ENCODE measurements around the gene NTF4.
"Not testable (repeated sequence)": the region's sequence is repeated elsewhere in the genome, so short reads cannot be mapped to it uniquely, and the experiment has no call there.

Gene NTF4

DNA sequence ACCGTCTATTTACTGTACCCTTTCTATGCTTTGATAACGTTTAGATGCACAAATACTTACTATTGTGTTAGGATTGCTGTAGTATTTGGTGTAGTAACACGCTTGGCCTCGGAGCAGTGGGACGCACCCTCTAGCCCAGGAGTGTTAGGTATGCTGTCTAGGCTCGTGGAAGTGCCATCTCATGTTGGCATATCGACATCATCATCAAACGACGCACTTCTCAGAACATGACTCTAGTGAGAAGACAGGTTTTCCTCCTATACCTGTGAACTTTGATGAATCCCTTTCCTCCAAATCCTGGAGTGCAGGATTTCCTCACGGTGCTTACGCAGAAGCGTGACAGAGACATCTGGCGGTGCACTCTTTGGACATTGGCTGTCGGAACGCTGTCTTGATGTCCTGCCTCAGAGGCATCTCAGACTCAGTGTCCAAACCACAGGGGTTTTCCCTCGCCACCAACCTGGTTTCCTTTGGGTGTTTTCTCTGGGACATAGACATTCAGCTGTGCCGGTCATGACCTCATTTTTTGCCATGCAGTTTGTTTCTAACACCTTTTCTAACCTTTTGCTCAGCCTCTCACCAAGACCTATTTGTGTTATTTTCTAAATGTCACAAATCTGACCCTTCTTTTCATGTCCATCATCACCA lies 26.9 kb upstream of the NTF4 start:
- no peak for DNase-seq (ENCODE audit: insufficient read length, low spot score)
- FAIRE-seq, result no peak

DNA sequence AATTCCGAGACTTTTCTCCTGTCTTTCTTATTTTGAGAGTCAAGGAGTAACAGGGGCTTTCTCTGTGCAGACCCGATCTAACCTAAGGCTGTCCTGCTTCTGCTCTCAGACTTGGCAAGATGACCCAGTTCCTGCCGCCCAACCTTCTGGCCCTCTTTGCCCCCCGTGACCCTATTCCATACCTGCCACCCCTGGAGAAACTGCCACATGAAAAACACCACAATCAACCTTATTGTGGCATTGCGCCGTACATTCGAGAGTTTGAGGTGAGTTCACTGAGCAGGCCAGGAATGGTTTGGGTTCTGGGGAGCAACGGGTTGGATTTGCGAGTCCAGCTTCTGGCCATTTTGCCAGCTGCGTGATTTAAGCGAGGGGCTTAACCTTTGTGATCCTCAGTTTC lies 21.7 kb upstream of the NTF4 start:
- DNase-seq (ENCODE audit: insufficient read length, low spot score) (no peak), FAIRE-seq (no peak)

DNA sequence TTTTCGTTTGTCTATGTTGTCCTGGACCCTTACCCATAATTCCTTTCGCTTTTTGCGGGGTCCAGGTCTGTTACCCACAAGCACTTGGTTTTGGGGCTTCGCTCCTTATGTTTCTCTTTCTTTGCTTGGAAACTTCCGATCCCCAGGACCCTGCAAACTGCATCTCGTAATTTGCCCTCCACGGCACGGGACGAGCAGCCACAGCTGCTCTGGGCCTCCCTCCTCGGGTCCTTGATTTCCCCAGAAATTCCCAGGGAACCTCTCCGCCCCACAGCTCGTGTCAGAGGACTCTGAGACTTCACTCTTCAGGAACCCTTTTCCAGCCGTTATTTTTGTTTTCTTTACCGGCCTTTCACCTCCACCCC lies 21.2 kb upstream of the NTF4 start:
- FAIRE-seq (no peak), DNase-seq (ENCODE audit: insufficient read length, low spot score) (no peak)

DNA sequence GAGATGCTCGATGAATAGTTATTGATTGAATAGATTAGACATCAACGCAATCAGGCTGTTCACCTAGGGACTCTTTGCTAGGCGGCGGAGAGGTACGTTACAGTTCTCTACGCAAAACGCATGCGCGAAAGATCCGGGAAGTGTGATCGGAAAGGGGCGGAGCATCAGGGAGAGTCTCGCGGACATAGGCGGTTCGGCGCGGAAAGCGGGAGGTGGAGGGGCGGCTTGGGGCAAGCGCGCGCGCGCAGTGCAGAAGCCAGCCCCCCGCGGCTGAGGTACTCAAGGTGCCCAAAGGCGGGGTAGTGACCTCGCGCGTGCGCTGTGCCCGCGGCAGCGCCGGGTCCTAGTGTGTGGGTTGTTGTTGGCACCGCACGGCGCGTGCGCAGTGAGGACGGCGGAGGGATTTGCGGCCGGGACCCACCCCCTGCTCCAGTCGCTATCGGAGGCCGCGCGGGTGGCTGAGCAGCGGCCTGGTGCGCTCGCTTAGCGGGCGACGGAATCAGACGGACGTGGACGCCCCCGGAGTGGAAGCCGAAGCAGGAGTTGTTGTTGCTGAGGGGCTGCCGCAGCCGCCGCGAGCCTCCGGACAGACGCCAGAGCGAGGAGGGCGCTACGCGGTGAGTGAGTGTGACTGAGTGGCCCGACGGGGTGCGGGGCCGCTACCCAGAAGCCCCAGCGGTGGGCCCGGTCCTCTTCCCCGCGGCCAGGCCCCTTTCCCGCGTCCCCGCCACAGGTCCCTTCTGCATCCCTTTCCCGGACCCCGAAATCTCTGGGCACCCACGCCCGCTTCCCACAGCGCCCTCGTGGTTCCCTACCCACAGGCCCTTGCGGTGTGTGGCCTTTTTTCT lies 20.6 kb upstream of the NTF4 start, which contains the start of gene SNRNP70:
TSS of gene SNRNP70 (plus strand) at position 432 of the 848 bp plus-strand sequence. CDS start 964 bp downstream, outside the sequence.
- DNase-seq (ENCODE audit: insufficient read length, low spot score) (peak; percentile 99), FAIRE-seq (peak; percentile 96)

DNA sequence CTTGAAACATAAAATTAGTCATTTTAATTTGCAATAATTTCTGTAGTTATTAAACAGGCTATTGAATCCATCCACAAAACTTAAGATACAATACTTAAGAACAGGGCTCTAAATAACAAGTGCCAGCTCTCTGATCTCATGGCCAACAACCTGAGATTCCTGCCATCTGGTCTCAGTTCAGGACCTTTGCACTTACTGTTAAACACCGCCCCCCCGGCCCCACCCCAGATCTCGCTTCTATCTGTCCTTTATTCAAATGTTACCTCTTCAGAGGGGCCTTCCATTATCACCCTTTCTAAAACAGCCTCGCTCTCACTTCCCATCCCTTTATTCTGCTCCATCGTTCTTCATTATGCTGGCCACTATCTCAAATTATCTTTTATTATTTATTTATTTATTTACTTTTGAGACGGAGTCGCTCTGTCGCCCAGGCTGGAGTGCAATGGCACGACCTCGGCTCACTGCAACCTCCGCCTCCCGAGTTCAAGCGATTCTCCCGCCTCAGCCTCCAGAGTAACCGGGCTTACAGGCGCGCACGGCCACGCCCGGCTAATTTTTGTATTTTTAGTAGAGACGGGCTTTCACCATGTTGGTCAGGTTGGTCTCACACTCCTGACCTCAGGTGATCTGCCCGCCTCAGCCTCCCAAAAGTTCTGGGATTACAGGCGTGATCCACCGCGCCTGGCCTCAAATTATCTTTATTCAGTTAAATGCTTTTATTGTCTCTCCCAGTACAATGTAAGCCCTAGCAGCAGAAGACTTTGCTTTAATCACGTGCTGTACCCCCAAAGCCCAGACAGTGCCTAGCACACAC lies 19.8 kb upstream of the NTF4 start:
- FAIRE-seq (no peak), DNase-seq (ENCODE audit: insufficient read length, low spot score) (no peak)

DNA sequence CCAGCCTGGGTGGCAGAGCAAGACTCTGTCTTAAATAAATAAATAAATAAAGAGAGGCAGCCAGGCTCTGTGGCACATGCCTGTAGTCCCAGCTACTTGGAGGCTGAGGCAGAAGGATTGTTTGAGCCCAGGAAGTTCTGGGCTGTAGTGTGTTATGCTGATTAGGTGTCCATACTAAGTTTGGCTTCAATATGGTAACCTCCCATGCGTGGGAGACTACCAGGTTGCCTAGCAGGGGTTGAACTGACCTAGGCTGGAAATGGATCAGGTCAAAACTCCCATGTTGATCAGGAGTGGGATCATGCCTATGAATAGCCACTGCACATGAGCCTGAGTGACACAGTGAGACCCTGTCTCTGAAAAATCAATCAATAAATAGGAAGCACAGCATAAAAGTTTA lies 16.7 kb upstream of the NTF4 start:
- no peak for FAIRE-seq
- DNase-seq (ENCODE audit: insufficient read length, low spot score), result no peak

DNA sequence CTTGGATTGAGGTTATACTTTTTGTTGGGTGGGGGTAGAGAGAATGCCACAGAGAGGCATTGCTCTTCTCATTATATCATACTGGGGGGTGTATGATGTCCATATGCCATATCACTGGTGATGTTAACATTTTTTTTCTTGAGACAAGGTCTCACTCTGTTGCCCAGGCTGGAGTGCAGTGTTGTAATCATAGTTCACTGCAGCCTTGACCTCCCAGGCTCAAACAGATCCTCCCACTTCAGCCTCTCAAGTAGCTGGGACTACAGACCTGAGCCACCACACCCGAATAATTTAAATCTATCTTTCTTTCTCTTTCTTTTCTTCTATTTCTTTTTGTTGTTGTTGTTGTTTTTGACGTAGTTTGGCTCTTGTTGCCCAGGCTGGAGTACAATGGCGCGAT lies 15.8 kb upstream of the NTF4 start:
- DNase-seq (ENCODE audit: insufficient read length, low spot score), result no peak
- FAIRE-seq, result no peak

DNA sequence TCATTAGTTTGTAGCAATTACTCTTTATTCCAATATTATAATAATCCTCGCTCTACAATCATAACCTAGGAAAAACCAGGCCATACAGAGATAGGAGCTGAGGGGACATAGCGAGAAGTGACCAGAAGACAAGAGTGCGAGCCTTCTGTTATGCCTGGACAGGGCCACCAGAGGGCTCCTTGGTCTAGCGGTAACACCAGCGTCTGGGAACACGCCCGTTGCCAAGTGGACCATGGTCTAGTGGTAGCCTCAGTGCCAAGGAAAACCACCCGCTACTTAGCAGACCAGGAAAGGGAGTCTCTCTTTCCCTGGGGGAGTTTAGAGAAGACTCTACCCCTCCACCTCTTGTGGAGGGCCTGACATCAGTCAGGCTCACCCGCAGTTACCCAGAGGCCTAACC lies 10.3 kb upstream of the NTF4 start:
- not testable (repeated sequence) for DNase-seq (ENCODE audit: insufficient read length, low spot score); FAIRE-seq

DNA sequence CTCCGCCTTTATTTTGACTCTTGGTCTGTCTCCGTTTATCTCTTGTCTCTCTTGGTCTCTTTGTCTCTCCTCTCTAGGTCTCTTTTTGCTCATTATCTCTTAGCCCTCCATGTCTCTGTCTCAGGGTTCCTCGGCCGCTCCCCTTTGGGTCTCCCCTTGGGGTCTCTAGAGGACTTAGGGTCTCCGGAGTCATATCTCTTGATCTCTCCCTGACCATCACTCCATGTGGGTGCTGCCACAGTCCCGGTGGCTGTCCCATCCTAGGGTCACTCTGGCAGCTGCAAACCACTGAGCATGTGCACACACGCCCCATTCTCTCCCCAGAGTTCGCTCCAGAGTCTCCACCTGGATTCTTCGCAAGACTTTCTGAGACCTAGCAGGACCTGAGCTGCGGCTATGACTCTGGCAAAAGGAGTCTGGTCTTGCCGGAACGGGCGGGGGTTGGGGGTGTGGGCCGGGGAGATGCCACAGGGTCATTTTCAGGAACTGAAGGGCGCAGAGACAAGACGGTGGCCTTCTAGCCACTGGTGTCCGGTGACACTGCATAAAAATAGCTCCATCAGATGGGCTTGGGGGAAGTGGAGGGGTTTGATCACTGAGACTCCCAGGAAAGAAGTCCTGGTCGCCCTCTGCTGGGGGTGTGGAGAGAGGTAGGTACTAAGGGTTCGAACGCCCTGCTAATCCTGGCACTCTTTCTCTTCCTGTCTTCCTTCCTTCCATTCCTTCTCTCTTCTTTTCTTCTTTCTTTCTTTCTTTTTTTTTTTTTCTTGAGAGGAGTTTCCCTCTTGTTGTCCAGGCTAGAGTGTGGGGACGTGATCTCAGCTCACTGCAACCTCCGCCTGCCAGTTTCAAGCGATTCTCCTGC lies 9.1 kb upstream of the NTF4 start:
- DNase-seq (ENCODE audit: insufficient read length, low spot score) (no peak), FAIRE-seq (no peak)

DNA sequence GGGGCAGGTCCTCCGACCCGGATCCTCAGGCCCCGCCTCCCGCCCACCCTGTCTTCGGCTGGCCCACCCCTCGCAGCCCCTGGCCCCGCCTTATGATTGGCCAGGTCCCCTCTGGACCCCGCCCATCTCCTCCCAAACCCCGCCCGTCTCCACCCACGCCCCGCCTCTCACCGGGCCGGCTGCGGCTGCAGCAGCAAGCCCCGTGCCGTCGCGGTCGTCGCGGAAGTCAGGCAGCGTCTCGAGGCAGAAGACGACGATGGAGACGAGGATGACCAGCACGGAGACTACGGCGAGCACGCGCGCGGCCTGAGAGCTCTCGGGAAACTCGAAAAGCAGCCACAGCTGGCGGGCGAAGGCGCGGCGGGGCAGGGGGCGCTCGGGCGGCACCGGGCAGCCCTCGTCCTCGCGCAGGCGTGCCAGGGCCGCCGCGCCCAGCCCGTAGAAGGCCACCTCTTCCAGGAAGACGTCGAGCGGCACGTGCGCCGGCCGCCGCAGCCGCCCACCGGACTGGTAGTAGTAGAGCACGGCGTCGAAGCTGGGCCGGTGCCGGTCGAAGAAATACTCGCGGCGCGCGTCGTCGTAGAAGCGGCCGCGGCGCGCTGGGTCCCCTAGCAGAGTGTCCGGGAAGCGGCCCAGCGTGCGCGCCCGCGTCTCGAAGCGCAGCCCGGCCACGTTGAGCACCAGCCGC lies 7.4 kb upstream of the NTF4 start:
- FAIRE-seq (no peak), DNase-seq (ENCODE audit: insufficient read length, low spot score) (no peak)

DNA sequence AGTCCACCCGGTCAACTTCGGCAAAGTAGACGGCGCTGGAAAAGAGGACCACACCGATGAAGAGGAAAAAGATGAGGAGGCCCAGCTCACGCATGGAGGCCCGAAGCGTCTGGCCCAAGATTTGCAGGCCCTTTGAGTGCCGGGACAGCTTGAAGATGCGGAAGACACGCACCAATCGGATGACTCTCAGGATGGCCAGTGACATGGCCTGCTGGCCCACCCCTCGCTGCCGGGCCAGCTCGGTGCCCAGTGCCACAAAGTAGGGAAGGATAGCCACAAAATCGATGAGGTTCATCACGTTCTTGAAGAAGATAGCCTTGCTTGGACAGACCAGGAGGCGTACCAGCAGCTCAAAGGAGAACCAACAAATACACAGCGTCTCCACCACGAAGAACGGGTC lies 5.8 kb upstream of the NTF4 start:
- DNase-seq (ENCODE audit: insufficient read length, low spot score), result no peak
- FAIRE-seq, result no peak

DNA sequence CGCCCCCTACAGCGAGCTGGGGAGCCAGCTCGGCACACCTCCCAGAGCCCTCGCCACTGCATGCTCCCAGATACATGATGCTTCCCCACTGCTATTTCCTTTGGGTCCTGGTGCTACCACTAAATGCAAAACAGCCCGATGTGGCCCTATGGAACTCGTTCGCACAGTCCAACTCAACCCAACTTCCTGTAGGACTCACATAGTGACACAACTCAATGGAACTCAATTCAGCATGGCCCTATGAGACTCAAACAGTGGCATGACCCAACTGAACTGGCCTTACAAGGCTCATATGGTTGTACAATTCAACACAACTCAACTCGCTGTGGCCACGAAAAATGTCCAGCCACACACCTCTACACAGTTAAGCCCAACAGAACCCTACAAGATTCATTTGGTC lies 4.4 kb upstream of the NTF4 start:
- DNase-seq (ENCODE audit: insufficient read length, low spot score) (no peak), FAIRE-seq (peak; percentile 58)

DNA sequence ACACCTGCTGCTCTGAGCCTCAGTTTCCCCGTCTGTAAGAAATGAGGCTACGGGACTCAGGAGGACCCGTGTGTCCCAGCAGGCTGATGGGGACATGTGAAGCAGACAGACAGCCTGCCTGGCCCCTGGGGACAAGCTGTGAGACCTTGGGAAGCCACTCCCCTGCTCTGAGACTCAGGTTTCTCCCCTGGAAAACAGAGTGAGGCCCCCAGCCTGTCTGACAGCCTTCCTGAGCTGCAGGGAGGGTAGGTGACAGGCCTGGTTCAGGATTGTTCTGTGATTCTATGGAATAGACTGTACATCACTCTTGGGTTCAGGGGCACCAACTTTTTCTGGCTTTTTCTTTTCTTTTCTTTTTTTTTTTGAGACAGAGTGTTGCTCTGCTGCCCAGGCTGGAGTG lies 2.9 kb upstream of the NTF4 start:
- FAIRE-seq, result no peak

DNA sequence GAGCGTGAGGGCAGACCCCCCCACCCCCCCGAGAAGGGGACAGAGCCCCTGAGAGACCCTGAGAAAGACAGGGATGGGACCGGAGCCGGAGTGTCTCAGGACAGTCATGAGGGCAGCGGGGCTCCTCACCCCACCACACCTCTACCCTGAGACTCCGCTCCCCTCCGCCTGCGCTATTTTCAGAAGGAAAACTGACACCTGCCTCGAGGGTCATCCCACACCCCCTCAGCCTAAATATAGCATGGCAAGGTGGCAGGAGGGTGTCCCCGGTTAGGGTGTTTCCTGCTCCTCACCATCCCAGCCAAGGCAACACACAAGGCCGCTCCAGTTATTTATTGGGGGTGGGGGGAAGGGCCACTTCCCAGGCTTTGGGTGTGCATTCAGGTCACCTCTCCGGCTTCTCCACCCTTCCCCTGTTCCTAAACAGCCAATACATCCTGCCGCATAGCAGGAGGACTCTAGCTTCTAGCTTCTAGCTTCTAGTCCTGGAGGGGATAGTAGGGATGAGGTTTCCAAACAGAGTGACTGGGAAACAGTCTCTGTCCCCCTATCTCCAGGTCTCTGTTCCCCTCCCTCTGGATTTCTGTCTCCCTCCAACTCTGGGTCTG lies 1.4 kb upstream of the NTF4 start:
- FAIRE-seq, result no peak
- no peak for DNase-seq (ENCODE audit: insufficient read length, low spot score)

More for the DNA sequence above, 2.9 kb upstream of the NTF4 start:
- no peak for DNase-seq (ENCODE audit: insufficient read length, low spot score)

DNA sequence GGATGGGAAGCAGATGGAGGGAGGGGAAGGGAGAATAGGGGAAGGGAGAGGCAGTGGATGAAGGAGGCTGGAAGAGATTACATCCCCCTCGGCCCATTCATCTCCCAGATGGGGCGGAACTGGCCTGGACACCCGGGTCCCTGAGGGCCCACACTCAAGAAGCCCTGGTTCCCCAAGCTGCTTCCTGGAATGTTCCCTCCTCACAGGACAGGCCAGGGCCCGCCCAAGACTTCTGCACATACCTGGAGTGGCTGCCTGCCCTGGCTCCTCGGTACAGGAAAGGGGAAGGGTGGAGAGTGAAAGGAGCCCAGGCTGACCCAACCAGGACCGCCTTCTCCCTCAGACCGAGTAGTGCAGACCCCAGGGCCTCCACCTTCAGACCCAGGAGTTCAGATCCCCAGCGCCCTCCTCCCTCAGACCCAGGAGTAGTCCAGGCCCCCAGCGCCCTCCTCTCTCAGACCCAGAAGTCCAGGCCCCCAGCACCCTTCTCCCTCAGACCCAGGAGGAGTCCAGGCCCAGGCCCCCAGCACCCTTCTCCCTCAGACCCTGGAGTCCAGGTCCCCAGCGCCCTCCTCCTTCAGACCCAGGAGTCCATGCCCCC lies 489 bp downstream of the NTF4 start:
- FAIRE-seq, result no peak

DNA sequence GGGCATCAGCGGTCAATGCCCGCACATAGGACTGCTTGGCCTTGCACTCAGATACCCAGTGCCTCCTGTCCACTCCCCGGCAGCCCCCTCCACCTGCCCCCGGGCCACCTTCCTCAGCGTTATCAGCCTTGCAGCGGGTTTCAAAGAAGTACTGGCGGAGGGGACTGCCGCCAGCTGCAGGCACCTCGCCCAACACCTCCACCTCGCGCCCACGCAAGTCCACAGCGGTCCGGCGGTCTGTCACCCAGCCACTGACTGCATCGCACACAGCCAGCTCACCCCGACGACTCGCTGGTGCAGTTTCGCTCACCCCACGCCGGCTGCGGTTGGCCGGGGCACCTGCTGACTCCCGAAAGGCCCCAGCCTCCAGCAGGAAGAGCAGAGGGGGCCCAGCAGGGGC lies 3.2 kb downstream of the NTF4 start:
- FAIRE-seq, result no peak
- no peak for DNase-seq (ENCODE audit: insufficient read length, low spot score)

More for the DNA sequence above, 489 bp downstream of the NTF4 start:
- no peak for DNase-seq (ENCODE audit: insufficient read length, low spot score)

DNA sequence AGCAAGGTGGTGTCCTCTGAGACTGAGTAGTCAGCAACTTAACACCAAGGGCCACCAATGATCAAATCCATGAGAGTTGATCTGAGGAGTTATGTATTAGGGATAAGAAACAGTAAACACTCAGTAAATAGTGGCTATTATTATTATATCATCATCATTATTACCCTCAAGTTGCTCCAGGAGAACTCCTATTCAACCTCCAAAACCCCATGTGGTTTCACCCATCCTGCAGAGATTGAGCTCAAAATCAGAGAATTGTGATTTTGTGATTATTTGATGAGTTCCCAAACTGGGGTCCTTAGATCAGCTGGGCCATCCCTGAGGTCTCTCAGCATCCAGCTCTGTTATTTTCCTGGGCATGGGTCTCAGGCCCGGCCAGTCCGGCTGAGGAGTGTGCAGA lies 3.6 kb downstream of the NTF4 start:
- no peak for FAIRE-seq
- no peak for DNase-seq (ENCODE audit: insufficient read length, low spot score)

DNA sequence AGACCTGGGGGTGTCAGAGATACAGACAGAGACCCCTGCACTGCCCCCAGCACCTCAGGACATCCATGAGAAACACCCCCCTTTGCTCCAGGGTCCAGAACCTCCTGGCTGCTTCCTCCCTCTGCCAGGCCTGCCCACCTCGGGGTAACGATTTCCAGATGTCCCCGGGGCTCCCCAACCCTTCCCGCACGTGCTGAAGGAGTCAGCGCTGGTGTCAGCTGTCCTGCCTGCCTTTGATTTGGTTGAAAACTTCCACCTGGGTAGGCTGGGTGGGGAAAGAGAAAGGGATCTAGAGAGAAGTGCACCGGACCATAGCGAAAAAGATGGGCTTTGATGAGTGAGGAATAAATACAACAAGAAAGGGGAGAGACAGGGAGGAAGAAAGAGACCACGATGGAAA lies 5.6 kb downstream of the NTF4 start:
- DNase-seq (ENCODE audit: insufficient read length, low spot score) (no peak), FAIRE-seq (no peak)

DNA sequence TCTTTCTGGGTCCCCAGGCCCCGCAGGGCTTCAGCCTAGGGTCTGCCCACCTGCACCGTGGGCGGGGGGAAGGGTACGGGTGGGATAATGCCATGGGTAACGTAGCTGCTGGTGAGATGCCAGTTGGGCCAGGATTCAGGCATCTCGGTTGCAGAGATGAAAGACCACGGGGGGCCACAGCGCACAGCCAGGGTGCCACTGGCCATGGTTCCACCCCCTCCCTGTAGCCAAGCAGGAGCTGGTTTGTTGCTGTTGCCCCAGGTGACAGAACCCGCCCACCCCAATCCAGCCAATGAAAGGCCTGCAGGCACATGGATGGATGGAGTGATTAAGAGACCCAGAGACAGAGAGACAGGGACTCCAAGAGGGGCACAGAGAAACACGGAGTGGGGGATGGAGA lies 6.1 kb downstream of the NTF4 start:
- no peak for FAIRE-seq
- DNase-seq (ENCODE audit: insufficient read length, low spot score), result no peak

Measured in HTR-8/SVneo (cell line).